NCI-H2171 treated with DMSO at 0.1 percent for 48 hours (cell line): ENCODE data around the gene CAT.

Experiments
- DNase-seq: peaks from one replicate; lab custom pipeline; 2025; lab: John Stamatoyannopoulos, UW

The CAT gene

DNA sequence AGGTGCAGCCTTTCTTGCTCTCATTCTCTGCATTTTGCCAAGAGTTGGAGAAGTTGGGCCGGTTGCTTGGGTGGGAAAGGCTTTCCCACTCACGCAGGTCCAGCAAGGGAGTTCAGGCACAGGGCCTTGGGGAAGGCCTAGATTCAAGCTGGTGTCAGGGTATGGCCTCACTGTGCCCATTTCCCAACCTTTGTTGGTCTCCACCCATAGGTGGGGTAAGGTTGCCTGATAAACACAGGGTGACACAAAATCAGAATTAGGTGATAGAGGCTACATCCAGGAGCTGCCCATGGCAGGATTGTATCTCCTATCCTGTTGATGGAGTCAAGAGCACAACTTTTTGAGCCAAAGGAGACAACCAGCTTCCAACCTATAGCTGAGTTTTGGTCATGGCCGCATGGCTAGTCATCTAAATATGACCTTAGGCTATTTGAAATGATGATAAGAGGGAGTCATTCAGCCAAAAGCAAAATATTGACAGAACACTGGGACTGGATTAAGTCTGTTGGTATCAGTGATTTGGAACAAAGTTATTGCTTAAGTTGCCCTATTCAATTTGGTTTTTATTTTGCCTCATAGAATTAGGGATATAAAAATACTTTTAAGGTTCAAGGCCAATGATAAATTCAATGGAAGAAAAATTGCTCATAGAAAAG, 20.9 kb downstream of the CAT start:
- DNase-seq = no peak

DNA sequence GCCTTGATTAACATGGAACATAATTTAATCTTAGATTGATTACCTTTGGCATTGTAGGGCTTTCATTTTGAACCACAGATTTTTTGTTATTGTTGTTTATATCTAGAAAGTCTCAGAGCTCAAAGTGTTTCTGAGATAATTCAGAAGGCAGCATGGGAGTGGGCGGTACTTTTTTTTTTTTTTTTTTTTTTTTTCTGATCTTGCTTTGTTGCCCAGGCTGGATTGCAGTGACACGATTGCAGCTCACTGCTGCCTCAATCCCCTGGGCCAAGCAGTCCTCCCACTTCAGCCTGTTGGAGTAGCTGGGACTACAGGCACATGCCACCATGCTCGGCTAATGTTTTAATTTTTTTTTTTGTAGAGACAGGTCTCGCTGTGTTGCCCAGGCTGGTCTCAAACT, 21.5 kb downstream of the CAT start:
- DNase-seq = no peak

- DNase-seq = no peak
These were observed 22.5 kb downstream of the CAT start for GRCh38 chr11:34461215-34461614.

DNA sequence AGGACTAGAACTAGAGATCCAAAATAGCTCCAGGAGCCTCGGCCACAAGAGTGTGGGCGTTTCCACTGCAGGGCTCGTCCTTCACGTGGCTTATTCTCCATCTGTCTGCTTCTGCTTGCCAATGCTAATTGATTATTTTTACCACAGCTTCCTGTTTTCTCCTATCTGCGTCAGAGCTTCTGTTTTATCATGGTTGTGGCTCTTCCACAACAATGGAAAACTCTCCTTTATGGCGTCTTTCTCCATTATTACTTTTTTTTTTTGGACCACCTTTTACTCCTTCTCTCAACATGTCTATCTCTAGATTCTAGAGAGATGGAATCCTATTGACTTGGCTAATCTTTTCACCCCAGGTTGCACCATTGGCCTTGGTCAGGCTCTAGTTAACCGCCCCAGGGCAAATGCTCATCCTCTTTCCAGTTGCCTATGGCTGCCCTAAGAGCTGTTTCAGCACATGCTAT, 25.9 kb downstream of the CAT start:
- DNase-seq = no peak

DNA sequence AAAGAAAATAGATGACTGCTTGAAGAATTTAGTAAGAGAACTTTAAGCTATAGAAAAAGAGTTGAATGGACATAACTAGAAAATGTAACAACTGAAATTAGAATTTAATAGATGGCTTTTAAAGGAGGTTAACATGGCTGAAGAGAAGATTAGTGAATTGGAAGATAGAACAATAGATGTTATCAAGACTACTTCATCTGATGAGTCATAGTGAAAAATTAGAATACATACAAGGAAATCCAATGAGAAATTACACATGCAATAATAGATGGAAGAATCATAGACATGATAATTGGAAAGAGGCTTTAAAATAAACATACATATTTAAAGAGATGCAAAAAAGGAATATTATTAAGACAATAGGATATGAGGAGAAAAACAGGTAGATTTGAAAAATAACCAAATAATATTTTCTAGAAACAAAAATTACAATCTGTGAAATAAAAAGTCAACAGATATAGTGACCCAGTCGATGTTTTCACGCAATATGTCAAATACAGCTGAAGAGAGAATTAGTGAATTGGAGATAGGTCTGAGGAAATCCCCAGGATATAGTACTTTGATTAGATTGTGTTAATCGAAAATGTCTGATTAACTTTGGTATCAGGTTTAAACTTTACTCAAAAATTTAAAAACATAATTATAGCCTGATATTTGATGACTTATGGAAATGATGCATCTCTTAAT, 28.2 kb downstream of the CAT start:
- no peak for DNase-seq

DNA sequence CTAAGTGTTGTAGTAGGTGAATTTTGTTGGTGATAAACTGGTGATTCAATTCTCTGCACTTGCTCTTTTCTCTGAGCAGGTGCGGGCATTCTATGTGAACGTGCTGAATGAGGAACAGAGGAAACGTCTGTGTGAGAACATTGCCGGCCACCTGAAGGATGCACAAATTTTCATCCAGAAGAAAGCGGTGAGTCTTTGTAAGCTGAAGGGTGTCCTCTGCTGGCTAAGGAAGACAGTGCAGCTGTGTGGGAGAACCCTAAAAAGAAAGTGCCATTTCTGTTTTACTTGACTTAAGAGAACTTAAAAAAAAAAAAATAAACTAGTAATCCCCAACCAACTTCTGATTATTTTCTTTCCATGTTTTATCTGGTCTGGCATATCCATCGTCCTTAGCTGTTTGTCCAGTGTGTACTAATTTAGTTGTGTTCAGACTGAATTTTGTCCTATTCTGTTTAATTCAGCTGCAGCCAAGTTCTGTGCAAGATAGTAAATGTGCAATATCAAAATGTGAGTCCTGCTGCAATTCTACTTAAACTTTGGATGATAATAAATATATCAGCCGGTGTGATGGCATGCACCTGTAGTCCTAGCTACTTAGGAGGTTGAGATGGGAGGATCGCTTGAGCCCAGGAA, 29.6 kb downstream of the CAT start:
- peak; percentile 23 for DNase-seq

DNA sequence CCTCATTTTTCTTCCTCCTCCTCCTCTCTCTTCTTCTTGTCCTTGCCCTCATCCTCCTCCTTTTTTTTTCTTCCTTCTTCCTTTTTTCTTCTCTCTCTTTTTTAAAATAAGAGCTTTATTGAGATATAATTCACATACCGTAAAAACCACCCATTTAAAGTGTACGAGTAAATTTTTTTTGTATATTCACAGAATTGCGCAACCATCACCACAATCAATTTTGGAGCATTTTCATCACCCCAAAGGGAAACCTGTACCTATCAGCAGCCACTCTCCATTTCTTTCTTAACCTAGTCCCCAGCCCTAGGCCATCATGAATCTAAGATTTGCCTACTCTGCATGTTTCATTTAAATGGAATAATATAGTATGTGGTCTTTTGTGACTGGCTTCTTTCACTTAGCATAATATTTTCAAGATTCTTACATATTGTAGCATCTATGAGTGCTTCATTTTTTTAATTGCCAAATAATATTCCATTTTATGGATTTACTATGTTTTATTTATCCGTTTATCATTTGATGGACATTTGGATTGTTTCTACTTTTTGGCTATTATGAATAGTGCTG, 35.0 kb downstream of the CAT start:
- no peak for DNase-seq

DNA sequence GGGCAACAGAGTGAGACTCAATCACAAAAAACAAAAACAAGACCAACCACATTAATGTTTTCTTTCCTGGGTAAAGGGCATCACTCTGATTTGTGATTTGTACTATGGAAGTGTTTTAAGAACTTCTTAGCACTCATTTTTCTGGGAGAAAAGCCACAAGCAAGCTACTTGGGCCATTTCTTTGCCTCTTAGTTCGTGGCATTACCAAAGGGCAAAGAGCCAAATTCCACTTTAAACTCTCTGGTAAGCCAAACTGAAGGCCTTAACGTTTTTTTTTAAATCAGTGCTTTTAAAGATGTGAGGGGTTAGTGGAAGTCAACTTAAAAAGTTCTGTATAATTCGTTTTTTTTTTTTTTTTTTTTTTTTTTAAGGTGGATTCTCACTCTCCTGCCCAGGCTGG, 36.9 kb downstream of the CAT start:
- DNase-seq = no peak

DNA sequence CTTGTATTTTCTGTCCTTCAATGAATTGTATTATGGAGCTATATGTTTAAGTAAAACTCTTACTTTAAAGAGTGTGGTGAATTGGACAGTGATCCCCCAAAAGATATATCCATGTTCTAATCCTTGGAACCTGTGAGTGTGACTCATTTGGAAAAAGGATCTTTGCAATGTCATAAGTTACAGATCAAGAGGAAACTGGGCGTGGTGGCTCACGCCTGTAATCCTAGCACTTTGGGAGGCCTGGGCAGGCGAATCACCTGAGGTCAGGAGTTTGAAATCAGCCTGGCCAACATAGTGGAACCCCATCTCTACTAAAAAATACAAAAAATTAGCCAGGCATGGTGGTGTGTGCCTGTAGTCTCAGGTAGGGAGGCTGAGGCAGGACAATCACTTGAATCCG, 38.1 kb downstream of the CAT start:
- no peak for DNase-seq

- no peak for DNase-seq
These were observed 40.3 kb downstream of the CAT start for GRCh38 chr11:34478845-34479663.

DNA sequence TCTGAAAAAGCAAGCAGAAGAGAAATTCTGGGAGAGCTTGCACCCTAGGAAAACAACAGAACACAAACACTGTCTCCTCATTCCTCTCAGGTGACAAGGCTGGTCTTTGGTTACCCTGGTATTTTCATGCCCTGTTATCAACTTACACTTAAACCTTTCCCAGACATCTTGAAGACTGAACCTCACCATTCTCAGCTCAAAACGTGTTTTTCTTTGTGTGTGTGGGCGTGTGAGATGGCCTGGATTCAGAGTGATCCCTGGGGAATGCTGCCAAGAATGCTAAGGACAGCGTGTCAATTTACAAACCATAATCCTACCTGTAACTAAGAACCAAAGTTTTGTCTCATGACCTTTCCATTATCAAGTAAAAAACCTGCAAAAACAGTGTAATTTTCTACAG, 41.6 kb downstream of the CAT start:
- DNase-seq = peak; percentile 35

DNA sequence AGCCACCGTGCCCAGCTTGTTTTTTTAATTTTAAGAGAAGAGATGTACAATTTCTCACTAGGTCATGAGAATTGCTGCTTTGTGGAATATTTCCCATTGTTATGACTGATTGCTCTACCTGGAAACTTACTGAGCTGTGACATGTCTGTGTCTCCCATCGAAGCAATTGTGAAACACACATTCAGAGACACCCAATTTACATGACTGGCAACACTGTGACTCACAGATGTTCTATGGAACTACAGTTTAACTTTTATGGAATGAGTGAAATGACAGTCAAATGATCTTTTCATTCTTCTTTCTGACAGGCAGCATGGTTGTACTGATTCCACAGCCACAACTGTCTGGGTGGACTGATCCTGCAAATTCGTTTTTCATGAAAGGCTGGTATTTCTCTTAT, 42.6 kb downstream of the CAT start:
- DNase-seq = no peak

DNA sequence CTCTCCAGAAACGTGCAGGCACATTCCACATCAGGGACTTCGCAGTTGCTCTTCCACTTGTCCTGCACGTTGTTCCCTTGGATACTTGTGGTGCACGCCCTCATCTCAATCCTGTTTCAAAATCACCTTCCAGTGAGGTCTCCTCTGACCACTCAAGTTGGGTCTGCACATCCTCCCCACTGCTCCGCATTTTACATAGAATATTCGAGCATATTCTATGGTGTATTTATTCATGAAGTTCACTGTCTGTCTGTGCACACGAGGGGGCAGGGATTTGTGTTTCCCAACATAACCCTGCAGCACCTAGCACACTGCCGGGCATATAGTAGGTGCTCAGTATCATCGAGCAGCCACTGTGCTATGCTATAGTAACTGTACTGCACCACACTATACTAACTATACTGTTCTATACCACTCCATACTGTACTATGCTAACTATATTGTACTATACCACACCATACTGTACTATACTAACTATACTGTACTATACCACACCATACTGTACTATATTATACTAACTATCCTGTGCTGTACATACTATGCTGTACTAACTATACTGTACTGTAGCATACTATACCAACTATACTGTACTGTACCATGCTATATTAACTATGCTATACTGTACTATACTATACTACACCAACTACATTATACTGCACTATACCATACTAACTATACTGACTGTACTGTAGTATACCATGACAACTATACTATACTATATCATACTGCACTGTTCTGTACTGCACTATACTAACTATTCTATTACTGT, 44.6 kb downstream of the CAT start:
- DNase-seq = no peak

GRCh38 chr11:34487430-34487829, 48.7 kb downstream of the CAT start:
- DNase-seq = no peak

DNA sequence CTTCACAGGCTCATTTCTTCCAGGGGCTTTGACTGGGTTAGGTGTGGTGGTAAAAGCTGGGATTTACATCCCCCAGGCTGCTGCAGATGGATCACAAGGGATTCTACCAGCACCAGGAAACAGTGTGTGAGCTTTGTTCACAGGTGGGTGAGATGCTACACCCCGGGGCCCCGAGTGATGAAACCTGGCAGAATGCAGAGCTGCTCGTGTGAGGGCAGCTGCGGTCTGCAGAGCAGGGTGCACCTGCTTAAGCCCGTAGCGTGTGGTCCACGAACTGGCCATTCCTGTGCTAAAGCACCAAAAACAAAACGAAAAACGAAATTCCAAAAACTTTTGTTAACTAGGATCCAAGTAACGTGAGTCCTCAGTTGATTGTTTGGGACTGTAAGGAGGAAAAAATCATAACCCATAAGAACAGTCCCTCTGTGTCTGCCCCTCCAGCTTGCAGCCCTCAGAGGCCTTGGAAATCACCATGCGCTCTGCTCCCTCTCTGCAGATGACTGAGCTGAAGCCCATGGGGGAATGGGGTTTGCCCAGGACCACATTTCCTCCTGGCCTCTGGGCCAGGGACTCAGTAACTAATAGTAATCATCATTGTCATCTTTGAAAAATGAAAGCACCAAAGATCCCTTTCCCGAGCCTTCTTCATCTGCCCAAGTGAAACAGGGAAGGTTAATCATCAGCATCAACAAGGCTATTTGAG, 50.3 kb downstream of the CAT start:
- no peak for DNase-seq

- DNase-seq = no peak
These were observed 51.6 kb downstream of the CAT start for GRCh38 chr11:34490304-34490703.

- DNase-seq = peak; percentile 72
These were observed 54.2 kb downstream of the CAT start for GRCh38 chr11:34492806-34493414.

DNA sequence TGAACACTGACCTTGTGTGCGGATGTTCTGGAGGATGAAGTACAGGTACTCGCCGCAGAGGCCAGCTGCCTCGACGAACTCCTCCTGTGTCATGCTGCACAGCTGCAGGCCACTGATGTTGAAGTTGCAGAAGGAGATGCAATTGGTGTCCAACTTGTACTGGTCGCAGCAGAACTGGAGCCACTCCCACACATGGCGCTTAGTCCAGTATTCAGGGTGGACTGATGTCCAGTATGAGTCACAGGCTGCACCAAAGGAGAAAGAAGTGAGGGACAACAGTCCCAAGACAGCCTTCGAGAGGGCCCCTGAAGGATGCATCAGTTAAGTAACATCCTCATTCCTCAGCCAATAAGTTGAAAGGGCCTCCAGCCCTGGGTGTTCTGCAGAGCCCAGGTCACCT, 54.7 kb downstream of the CAT start:
- no peak for DNase-seq

- no peak for DNase-seq
These were observed 55.3 kb downstream of the CAT start for GRCh38 chr11:34493926-34494595.

DNA sequence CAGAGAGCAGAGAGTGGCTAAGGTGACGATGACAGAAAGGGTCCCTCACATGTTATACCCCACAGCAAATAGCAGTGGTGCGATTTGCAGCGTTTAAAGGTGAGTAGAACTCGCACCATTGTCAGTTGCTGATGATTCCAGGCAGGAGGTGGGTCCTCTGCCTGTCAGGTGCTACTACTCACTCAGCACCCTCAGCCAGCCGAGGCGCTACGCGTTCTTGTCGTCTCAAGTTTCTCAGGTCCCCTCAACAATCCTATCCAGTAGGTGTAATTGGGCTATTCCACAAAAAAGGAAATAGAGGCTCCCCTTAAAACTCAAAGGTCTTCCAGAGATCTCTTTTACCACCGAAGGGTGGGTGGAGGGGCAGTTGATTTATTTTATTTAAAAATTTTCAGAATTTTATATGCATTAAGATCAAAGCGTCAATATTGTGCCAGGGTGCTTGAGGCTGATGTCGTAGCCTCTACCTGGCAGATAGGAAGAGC, 56.5 kb downstream of the CAT start:
- no peak for DNase-seq
